T-helper 1 cell treated with Interleukin-12 subunit alpha and Interleukin-12 subunit beta and Interleukin-4 antibody, amounts not matched to agents 30 ng/mL and 1 ng/mL, for 36 hours (primary cell): Measurements from ENCODE around the gene UVSSA. TPM values are rescaled to one million over a fixed set of nuclear protein-coding genes. Genes with fewer than 3 reads are reported as not detected.
"Not testable (repeated sequence)": the region's sequence is repeated elsewhere in the genome, so short reads cannot be mapped to it uniquely, and the experiment has no call there.

Experiments used
- intact Hi-C: fragments of 100-400 bp; cut with micrococcal nuclease; formaldehyde crosslinking; loops from one replicate; pipeline ENCODE4 v1.15.1; 2024
- total RNA-seq: library from RNA; stranded (reverse); gene quantifications from 2 replicates; pipeline ENCODE4 v1.2.3, GENCODE V29; 2022

Gene UVSSA
- total RNA-seq, 1 donor from 2014 or later = 25.4 TPM

DNA sequence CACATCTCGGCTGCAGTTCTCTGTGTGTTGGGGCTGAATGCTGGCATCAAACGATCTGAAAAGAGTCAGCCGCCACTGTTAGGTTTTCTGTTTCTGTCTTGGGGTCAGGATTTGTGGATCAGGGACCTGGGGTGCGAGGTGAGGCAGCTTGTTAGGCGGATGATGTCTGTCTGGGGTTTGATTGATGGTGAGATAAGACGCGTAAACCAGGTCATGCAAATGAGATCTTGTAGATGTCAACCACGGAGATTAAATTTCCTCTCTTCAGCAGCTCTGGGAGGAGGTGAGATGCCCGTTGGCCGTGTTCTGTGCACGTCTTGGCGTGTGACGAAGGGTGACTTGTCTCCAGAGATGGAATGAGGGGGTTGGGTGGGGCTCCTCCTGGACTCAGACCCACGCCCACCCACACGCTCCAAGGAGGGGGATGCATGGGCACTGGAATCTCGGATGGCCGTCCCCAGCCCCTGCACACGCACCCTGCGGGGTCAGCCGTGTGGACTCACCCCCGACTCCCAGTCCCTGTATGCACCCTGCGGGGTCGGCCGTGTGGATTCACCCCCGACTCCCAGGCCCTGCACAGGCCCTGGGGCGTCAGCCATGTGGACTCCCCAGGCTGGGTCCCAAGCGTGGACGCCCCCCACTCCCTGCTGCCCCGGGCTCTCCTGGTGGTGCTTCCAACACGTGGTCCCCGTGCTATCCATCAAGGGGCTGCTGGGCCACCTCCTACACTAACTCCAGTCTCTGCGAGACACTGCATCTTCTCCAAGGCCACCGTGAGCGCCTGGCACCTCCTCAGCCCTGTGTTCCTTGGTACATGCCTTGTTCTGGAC, 16.0 kb upstream of the UVSSA start:
- intact Hi-C loops = loop anchor here (1.0 to 2.0 kb wide), 3 partner anchors 15 to 42 kb away; partner anchors contain the start of gene MAEA

DNA sequence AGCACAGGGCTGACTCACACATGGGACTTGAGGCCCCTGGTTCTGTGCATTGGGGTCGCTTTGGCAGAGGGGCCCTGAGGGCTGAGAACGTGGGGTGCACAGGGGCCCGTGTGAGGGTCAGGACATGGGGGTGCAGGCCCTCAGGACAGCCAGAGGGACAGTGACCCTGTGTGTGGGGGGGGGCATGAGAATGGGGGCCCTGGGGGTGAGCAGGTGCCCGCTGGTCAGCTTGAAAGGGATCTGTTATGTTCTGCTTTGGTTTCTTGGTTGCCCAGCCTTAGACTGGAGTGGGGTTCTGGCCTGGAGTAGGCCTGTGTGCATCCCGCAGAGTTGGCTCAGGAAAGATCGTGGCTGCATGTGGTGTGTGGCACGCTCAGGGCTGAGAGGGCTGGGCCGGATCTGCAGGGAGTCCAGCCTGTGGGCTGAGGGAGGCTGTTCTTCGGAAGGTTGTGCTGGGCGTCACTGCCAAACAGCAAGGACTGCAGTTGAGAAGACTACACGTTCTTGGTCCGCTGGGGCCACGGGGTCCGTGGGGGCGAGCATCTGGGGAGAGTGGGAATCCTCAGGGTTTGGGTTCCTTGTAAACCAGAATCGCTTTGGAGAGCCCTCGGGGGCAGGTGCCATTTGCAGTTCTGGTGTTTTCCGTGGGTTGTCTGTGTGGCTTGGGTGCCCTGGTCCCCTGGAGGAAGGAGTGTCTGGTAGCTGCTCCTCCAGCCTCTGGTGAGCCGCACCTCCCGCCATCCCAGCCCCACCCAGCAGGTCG, 15.2 kb upstream of the UVSSA start:
- intact Hi-C loops = loop anchor here (2.0 kb wide), 1 partner anchor 21 kb away; no protein-coding TSS in a partner anchor

DNA sequence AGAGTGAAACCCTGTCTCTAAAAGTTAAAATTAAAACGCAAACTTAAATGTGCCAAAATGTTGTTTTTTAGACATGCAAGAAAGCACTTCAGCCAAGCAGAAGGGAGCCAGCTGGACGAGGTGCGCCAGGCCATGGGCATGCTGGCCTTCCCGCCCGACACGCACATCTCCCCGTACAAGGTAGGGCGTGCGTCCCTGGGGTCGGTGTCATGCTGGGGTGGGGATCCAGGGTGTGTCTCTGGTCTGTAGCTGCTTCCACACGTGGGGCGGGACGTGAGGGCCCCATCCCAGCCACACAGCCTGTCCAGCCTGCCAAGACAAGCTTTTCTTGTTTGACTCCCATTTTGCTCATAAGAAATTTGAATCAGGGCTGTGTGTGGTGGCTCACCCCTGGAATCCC, 14.3 kb upstream of the UVSSA start:
- intact Hi-C loops = no loop called here

DNA sequence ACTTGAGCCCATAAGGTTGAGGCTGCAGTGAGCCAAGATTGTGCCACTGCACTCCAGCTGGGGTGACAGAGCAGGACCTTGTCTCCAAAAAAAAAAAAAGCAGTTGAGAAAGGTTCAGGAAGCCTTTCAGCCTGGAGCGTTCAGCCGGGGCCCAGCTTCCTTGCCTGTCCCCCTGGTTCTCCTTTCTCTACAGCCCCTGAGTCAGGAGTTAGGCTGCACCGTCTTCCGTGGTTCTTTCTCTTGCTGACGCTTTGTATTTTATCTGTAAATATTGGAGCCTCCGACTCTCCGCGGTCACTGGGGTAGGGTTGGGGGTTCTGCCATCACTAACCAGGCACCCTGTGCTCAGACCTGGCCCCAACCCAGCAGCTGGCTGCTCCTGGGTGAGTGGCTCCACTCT, 13.8 kb upstream of the UVSSA start:
- intact Hi-C loops = no loop called here

DNA sequence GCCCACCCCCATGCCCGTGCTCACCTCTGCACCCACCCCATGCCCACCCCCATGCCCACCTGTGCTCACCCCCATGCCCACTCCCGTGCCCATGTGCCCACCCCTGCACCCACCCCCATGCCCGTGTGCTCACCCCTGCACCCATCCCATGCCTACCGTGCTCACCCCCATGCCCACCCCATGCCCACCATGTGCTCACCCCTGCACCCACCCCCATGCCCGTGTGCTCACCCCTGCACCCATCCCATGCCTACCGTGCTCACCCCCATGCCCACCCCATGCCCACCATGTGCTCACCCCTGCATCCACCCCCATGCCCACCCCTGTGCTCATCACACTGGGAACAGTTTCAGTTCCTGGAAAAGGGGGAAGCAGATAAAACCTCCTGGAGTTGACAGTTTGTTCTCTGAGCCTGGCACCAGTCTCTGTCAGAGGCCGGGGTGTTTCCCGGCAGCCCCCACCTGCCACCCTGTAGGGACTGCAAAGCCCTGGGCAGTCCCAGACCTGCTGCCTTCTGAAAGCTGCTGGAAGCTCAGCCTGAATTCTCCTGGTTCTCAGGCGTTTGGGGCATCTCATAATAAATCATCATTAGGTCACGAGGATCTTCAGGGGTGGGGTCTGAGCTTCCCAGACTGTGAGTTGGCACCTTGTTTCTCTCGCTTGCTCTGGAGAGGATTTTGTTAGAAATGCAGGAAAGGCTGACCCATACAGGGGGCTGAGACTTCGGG, 13.0 kb upstream of the UVSSA start:
- intact Hi-C loops = not testable (repeated sequence)

DNA sequence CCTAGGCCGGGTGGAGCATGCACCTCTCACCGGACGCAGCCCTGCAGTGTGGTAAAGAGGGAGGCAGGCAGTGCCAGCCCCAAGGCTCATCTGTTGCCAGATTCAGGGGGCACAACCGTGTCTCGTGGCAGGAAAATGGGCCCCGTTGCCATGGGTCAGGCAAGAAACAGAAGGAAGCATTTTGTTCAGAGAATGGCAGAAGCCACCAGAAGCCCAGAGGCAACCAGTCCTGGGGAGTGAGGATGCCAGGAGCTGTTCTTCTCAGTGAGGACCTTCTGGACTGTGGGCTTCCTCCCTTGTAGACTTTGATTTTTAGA, 12.5 kb upstream of the UVSSA start:
- intact Hi-C loops = no loop called here

DNA sequence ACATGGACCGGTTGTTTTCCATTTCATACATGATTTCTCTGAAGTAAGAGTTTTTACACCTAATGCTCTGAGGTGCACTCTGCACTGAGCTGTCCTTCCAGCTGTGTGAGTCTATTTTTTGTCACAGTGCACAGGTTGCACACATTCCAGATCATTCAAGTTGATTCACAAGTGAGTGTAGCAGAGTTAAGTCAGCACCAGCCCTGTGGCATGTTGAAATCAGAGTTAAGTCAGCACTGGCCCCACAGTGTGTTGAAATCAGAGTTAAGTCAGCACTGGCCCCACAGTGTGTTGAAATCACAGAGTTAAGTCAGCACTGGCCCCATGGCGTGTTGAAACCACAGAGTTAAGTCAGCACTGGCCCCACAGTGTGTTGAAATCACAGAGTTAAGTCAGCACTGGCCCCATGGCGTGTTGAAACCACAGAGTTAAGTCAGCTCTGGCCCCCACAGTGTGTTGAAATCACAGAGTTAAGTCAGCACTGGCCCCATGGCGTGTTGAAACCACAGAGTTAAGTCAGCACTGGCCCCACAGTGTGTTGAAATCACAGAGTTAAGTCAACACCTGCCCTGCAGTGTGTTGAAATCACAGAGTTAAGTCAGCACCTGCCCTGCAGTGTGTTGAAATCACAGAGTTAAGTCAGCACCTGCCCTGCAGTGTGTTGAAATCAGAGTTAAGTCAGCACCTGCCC, 11.7 kb upstream of the UVSSA start:
- intact Hi-C loops = not testable (repeated sequence)

DNA sequence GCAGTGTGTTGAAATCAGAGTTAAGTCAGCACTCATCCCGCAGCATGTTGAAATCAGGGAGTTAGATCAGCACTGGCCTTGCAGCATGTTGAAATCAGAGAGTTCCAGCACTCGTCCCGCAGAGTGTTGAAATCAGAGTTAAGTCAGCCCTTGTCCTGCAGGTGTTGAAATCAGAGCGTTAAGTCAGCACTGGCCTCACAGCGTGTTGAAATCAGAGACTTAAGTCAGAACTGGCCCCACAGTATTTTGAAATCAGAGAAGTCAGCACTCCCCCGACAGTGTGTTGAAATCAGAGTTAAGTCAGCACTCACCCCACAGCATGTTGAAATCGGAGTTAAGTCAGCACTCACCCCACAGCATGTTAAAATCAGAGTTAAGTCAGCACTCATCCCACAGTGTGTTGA, 10.9 kb upstream of the UVSSA start:
- intact Hi-C loops = no loop called here

DNA sequence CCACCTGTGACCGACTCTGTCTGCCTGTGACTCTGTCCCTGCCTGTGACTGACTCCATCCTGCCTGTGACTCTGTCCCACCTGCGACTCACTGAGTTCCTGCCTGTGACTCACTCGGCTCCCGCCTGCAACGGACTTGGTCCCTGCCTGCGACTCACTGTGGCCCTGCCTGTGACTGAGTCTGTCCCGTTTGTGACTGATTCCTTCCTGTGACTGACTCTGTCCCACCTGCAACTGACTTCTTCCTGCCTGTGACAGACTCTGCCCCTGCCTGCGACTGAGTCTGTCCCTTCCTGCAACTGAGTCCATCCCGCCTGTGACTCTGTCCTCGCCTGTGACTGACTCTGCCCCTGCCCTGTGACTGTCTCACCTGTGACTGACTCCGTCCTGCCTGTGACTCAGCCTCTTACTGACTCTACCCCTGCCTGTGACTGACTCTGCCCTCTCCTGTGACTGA, 9.6 kb upstream of the UVSSA start:
- intact Hi-C loops = no loop called here

DNA sequence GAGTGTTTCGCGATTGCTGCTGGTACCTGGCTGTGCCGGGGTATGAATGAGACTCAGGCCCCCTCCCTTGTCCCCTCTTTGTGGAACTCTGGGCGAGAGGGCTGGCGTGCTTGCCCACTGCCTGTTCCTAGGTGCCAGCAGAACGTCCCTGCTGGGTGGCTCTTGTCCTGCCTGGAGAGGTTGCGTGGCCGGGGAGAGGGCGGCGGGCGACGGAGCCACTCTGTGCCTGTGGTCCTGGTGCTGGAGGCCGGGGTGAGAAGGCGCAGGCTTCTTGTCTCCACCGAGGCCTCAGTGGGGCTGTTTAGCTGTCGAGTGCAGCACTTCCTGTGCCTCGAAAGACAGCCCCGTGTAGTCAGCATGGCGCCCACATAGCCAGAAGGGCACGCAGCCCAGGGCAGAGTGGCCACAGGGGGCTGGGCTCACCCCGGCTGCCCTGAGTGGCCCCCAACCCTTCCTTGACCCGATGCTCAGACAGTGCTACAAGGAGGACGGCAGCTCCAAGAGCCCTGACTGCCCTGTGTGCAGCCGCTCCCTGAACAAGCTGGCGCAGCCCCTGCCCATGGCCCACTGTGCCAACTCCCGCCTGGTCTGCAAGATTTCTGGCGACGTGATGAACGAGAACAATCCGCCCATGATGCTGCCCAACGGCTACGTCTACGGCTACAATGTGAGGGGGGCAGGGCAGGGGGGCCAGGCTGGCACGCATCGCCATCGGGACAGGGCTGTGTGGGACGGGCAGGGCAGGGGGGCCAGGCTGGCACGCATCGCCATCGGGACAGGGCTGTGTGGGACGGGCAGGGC, 8.9 kb upstream of the UVSSA start:
- intact Hi-C loops = no loop called here

DNA sequence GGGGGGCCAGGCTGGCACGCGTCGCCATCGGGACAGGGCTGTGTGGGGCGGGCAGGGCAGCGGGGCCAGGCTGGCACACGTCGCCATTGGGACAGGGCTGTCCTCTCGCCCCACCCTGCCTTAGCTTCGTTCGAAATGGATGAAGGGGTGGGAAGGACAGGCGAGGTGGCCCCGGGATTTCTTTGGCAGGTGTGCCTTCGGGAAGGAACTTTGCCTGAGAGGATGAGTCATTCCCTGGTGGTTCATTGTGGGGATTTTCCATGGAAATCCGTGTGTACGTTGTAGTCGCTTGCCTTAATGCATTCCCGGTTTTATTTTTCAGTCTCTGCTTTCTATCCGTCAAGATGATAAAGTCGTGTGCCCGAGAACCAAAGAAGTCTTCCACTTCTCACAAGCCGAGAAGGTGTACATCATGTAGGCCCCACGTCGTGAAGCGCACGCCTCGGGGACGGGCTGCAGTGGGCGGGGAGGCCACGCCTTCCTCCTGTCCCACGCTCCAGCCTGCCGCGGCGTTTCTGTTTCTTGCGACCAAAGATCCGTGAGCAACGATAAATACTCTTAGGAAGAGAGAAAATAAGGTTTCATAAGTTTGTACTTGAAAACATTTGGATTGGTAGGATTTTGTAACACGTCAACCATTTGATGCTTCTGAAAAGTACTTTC, 8.1 kb upstream of the UVSSA start:
- intact Hi-C loops = no loop called here

DNA sequence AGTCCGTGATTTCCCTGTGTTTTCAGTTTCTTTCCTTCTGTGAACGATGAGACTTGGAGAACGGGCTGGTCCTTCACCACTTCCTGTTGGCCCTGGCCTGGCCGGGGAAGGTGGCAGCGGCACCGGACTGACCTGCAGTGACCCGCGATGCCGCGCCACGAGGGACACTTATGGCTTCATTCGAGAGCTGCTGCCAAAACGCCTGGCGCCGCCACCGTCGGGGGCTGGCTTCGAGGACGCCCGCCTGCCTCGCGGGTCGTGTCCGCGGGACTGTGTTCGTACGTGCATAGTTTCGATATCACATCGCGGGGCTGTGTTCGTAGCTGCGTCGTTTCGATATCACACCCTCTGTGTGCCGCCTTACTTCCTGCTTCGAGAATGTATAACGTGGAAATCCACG, 7.5 kb upstream of the UVSSA start:
- intact Hi-C loops = no loop called here

DNA sequence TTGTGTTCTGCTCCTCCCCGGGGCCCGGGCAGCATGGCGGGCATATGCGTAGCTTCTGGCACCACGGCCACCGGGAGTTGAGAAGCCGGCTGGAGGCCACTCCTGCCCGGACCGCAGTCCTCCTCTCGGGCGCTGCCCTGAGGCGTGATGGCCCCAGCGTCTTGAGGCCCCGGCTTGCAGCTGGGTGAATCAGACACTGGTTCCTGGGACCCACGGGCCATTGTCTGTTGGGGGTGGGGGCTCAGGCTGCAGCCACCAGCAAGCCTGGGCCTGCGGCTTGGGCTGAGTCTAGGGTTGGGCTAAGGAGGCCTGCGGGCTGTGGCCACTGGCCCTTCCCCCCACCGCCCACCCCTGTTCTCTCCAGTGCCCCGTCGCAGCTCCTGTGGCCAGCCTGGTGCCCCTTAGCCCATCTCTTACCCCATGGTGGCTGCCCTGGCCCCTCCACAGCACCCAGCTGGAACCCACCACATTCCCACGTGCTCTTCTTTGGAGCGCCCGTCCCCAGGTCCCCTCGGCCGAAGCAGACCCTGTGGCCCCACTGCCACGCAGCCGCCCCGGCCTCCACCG, 6.7 kb upstream of the UVSSA start:
- intact Hi-C loops = no loop called here

DNA sequence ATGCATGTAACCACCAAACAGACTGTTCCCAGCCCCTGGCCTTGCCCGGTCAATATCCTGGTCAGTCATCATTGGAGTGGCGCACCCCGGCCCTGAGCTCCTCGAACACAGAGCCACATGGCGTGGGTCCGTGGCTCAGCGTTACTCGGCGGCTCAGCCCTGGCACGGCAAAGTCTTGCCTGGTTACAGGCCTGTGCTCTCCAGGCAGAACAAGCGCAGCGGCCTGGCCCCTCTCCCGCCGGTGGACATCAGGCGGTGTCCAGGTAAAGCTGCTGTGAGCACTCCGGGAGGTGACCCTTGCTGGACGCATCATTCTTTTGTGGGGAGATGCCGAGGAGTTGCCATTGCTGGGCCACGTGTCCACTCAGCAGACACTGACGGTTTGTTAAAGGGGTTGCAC, 6.1 kb upstream of the UVSSA start:
- intact Hi-C loops = no loop called here

DNA sequence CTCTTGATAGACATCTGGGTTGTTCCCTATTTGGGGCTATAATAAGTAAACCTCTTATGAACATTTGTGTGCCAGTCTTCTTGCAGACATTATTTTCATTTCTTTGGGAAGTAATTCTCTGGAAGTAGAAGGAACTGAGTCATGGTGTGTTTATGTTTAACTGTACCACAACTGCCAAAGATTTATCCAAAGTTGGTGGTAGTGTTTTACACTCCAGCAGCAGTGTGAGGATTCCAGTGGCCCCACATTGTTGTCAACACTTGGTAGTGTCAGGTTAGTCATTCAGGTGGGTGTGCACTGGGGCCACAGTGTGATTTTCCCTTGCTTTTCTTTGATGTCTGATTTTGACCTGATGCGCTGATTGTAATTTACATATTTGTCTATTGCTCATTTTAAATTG, 5.0 kb upstream of the UVSSA start:
- intact Hi-C loops = no loop called here

DNA sequence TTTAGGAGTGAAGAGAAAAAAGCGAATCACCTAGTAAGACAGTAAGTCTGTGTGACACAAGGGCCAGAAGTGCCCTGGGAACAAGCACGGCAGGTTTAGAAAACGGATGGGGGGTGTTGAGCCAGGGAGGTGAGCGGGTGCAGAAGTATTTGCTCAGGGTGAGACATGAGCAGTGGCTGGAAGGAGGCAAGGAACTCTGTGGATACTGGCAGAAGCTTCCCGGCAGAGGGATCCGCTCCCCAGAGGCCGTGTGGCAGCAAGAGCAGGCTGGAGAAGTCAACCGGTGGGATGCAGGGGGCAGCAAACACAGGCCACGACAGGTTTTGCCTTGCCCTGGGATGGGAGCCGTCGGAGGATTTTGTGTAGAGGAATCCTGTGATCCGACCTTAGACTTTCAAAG, 2.3 kb upstream of the UVSSA start:
- intact Hi-C loops = loop anchor here (5.0 kb wide), 4 partner anchors 412 to 562 kb away; partner anchors contain the start of genes GAK, LETM1, NSD2 and TMEM175

DNA sequence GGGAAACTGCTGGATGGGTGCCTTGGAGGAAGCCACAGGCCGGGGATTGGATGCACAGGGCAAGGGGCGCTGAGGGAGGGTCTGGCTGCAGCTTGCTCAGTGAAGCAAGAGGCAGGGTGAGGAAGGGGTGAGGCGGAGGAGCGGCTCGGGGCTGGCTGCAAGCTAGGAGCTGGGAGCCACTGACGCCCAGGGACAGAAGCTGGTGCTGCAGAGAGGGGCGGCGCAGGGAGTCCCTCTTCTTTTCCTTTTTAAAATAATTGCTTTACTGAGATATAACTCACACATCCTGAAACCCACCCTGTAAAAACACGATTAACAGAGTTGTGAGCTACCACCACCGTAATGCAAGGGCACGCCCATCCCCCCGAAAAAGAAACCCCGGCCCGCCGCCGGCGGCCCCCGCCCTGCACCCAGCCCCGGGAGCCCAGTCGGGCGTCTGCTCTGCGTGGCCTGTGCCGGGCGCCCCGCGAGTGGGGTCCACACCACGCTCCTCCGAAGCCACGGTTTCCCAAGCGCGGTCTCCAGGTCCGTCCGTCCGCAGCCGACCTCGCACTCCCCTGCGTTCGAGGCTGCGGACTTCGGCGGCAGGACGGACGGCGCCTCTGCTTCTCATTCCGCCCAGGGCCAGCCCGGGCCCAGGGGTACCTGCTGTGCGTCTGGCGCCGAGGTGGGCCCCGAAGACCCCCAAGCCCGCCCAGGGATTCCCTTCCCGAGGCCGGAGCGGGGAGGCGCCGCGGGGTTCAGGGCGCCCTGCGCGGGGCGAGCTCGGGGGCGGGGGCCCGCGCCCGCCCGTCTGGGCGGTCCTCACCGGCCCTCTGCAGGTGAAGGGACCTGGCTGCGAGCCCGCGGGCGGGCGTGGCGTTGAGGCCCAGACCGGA, 866 bp upstream of the UVSSA start:
- intact Hi-C loops = loop anchor here (1.0 to 5.0 kb wide), 9 partner anchors 16 to 671 kb away; partner anchors contain the start of genes ATP5ME, CTBP1, GAK and LETM1

DNA sequence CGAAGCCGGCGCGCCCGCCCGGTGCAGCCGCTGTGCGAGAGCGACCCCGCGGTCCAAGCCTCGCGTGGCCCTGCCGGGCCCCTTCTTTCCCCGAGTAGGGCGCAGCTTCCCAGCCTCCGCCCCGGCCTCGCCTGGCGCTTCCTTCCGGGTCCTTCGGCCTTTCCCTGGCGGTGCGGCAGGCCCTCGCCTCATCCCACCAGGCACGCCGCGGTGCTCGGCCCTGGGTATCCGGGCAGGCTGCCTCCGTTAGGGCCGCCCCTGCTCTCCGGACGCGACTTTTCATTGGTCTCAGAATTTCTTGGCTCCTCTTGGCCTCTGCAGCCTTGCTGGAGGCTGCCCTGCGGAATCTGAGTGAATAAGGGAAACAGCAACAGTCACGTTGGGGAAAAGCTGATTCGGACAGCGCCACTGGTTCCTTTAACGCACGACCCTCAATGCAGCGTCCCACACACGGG, 429 bp downstream of the UVSSA start:
- intact Hi-C loops = loop anchor here (1.0 to 5.0 kb wide), 15 partner anchors 38 to 673 kb away; partner anchors contain the start of genes ATP5ME, GAK, LETM1 and MAEA
